IMR-90 (cell line): ENCODE measurements around the gene NFKBIA. TPM values are rescaled to one million over a fixed set of nuclear protein-coding genes. Genes with fewer than 3 reads are reported as not detected.

ENCODE experiments used
- ATAC-seq: fragments of 200-7000 bp; cut with Tn5 transposase; 2 replicates; pipeline ENCODE4 v1.9.1; 2020; ENCODE audit warnings: low read depth, mild to moderate bottlenecking, moderate library complexity
- BruUV-seq: library from RNA; stranded (reverse); fragments of 400-500 nt; replicated peaks from 2 replicates; lab custom pipeline; 2021; lab: Mats Ljungman, UMichigan
- CTCF ChIA-PET: fragments of 300-600 bp; formaldehyde crosslinking; extraction: SDS; loops from one replicate; lab custom pipeline; 2021; ENCODE audit warnings: antibody characterized with exemption; lab: Yijun Ruan, JAX
- POLR2A ChIA-PET: fragments of 300-600 bp; sonication (Branson Sonifier 250); formaldehyde crosslinking; loops from one replicate; lab custom pipeline; 2022; ENCODE audit warnings: antibody characterized with exemption; ENCODE audit not compliant: unreplicated experiment; lab: Charles Lee
- DNase-seq: peaks from one replicate; pipeline ENCODE4 v3.0.0; 2013
- H2AFZ ChIP-seq: replicated peaks from 2 replicates; pipeline ENCODE3; 2013; ENCODE audit warnings: low read length, mild to moderate bottlenecking; ENCODE audit not compliant: poor library complexity
- H2AK5ac ChIP-seq: 2 replicates; pipeline ENCODE4 v1.6.1; 2013; ENCODE audit warnings: low read depth, low read length, inconsistent platforms
- H2AK9ac ChIP-seq: replicated peaks from 2 replicates; pipeline ENCODE3; 2013; ENCODE audit warnings: mild to moderate bottlenecking, low read depth, low read length, moderate library complexity; ENCODE audit not compliant: poor library complexity
- H2BK120ac ChIP-seq: 2 replicates; pipeline ENCODE4 v1.6.1; 2013; ENCODE audit warnings: low read depth, low read length, inconsistent platforms
- H2BK15ac ChIP-seq: 3 replicates; pipeline ENCODE4 v1.6.1; 2013; ENCODE audit warnings: low read depth, low read length, inconsistent platforms
- H2BK20ac ChIP-seq: 2 replicates; pipeline ENCODE4 v1.6.1; 2013; ENCODE audit warnings: low read depth, mild to moderate bottlenecking, inconsistent platforms, low read length, moderate library complexity
- H2BK5ac ChIP-seq: 2 replicates; pipeline ENCODE4 v1.6.1; 2013; ENCODE audit warnings: mild to moderate bottlenecking, low read depth, low read length, inconsistent platforms; ENCODE audit not compliant: poor library complexity, severe bottlenecking
- H3K14ac ChIP-seq: replicated peaks from 2 replicates; pipeline ENCODE4 v1.6.1; 2013; ENCODE audit warnings: low read depth, low read length, inconsistent platforms
- H3K18ac ChIP-seq: 2 replicates; pipeline ENCODE4 v1.6.1; 2013; ENCODE audit warnings: low read depth, low read length, control low read depth
- H3K23ac ChIP-seq: 2 replicates; pipeline ENCODE4 v1.6.1; 2013; ENCODE audit warnings: low read depth, low read length, inconsistent platforms
- H3K27ac ChIP-seq: 2 replicates; pipeline ENCODE4 v1.5.1; 2013; ENCODE audit warnings: mild to moderate bottlenecking, control low read depth, low read length; ENCODE audit not compliant: insufficient read depth
- H3K27me3 ChIP-seq: 2 replicates; pipeline ENCODE4 v1.6.1; 2013; ENCODE audit warnings: low read length; ENCODE audit not compliant: control insufficient read depth, insufficient read depth
- H3K36me3 ChIP-seq: 2 replicates; pipeline ENCODE4 v1.6.1; 2013; ENCODE audit warnings: low read length, mixed read lengths; ENCODE audit not compliant: control insufficient read depth, insufficient read depth
- H3K4ac ChIP-seq: 2 replicates; pipeline ENCODE4 v1.6.1; 2013; ENCODE audit warnings: low read depth, low read length, inconsistent platforms
- H3K4me1 ChIP-seq: 2 replicates; pipeline ENCODE4 v1.6.1; 2013; ENCODE audit warnings: low read length, mixed read lengths; ENCODE audit not compliant: control insufficient read depth, insufficient read depth
- H3K4me2 ChIP-seq: 2 replicates; pipeline ENCODE4 v1.6.1; 2013; ENCODE audit warnings: low read depth, mild to moderate bottlenecking, control low read depth, low read length, moderate library complexity
- H3K4me3 ChIP-seq: 2 replicates; pipeline ENCODE4 v1.5.1; 2013; ENCODE audit warnings: low read depth, mild to moderate bottlenecking, control low read depth, low read length, moderate library complexity; ENCODE audit not compliant: insufficient read depth
- H3K56ac ChIP-seq: 2 replicates; pipeline ENCODE4 v1.6.1; 2013; ENCODE audit warnings: low read length, inconsistent platforms; ENCODE audit not compliant: insufficient read depth; ENCODE audit errors: extremely low read depth
- H3K79me1 ChIP-seq, 2 experiments: 2 replicates each; pipeline ENCODE4 v1.6.1; 2013; ENCODE audit warnings: low read length in 2 of 2, inconsistent platforms in 1 of 2, low read depth in 1 of 2
- H3K9ac ChIP-seq: 2 replicates; pipeline ENCODE4 v1.6.1; 2013; ENCODE audit warnings: low read depth, low read length, control low read depth
- H3K9me1 ChIP-seq: 2 replicates; pipeline ENCODE4 v1.6.1; 2013; ENCODE audit warnings: low read length, inconsistent platforms; ENCODE audit not compliant: insufficient read depth
- H3K9me3 ChIP-seq: 2 replicates; pipeline ENCODE4 v1.6.1; 2013; ENCODE audit warnings: low read length; ENCODE audit not compliant: control insufficient read depth, insufficient read depth
- H4K20me1 ChIP-seq: 2 replicates; pipeline ENCODE4 v1.6.1; 2013; ENCODE audit warnings: low read length, inconsistent platforms; ENCODE audit not compliant: insufficient read depth
- H4K5ac ChIP-seq: 2 replicates; pipeline ENCODE4 v1.6.1; 2013; ENCODE audit warnings: mild to moderate bottlenecking, low read depth, low read length, control low read depth
- H4K8ac ChIP-seq, 2 experiments: 2 replicates each; pipeline ENCODE4 v1.6.1; 2013; ENCODE audit warnings: low read depth in 2 of 2, low read length in 2 of 2, control low read depth in 1 of 2, inconsistent platforms in 1 of 2
- H4K91ac ChIP-seq: 2 replicates; pipeline ENCODE4 v1.6.1; 2013; ENCODE audit warnings: low read depth, low read length, inconsistent platforms; ENCODE audit not compliant: insufficient read depth
- NFE2L2 ChIP-seq: fragments of 150-350 bp; IDR thresholded peaks from 2 replicates; pipeline ENCODE4 v1.6.1; 2016; ENCODE audit warnings: low read depth, mild to moderate bottlenecking, low read length
- WGBS, 2 experiments: methylation state at CpG; one replicate each; pipeline versions ENCODE4 v1.1.5 to v1.1.7; 2013; ENCODE audit warnings: missing lambda C conversion rate in 2 of 2; ENCODE audit not compliant: insufficient read length in 1 of 2; ENCODE audit errors: extremely low coverage in 2 of 2; 5-methylcytosine and 5-hydroxymethylcytosine counted together
- dilution Hi-C: fragments of 300-500 bp; cut with HindIII; formaldehyde crosslinking; loops from one replicate; pipeline ENCODE4 v1.14.3; 2018; ENCODE audit warnings: low sequenced_read_pairs; ENCODE audit not compliant: unreplicated experiment
- in situ Hi-C: fragments of 300-500 bp; cut with MboI; formaldehyde crosslinking; loops from 3 replicates; pipeline ENCODE4 v1.14.3; 2019; ENCODE audit warnings: low sequenced_read_pairs, inconsistent platforms, mixed read lengths
- intact Hi-C: fragments of 100-400 bp; cut with micrococcal nuclease; formaldehyde crosslinking; loops from 2 replicates; pipeline ENCODE4 v1.10.0; 2022
- polyA plus RNA-seq, 3 experiments: library from polyadenylated mRNA; depleted of rRNA; stranded (reverse); fragments of >200 nt; gene quantifications; 2 replicates each; pipeline ENCODE4 v1.2.3, GENCODE V29; 2012; ENCODE audit warnings: low replicate concordance in 1 of 3
- total RNA-seq: library from RNA; depleted of rRNA; stranded (reverse); fragments of >200 nt; gene quantifications from 2 replicates; pipeline ENCODE4 v1.2.3, GENCODE V29; 2012

NFKBIA gene
- total and polyA plus RNA-seq, 2 of the 4 experiments (the other 2 are of a cell fraction) = 71.1 to 97.1 TPM

GRCh38 chr14:35405304-35405996 is 901 bp upstream of the NFKBIA start:
- Histone ChIP-seq H2AK9ac (peak overlapping the region; percentile 52), H4K20me1 (peaks cover 32% of the 10 kb centered on the region), H3K56ac (peak overlapping the region; percentile 68), H4K8ac (peak overlapping the region; percentile 52 to 70; a peak in 3 of 4 replicates), H3K27me3 (no peaks in the 10 kb centered on the region), H3K4me3 (peak overlapping the region; percentile 95), H3K18ac (peak overlapping the region; percentile 86; the same call in 1 of the 2 replicates), H2BK15ac (peak overlapping the region; percentile 31; the same call in 2 of the 3 replicates), H2BK5ac (peak overlapping the region; percentile 87), H2BK120ac (peak overlapping the region; percentile 39), H3K4me1 (peaks cover 15% of the 10 kb centered on the region), H3K36me3 (peaks cover 27% of the 10 kb centered on the region), H3K23ac (peak overlapping the region; percentile 89; the same call in 1 of the 2 replicates), H3K14ac (peak overlapping the region; percentile 90), H2AK5ac (peak overlapping the region; percentile 66), H3K79me1 (peaks cover 35 to 51% of the 10 kb centered on the region in 2 experiments), H2BK20ac (peak overlapping the region; percentile 84), H3K9me1 (peaks cover 17% of the 10 kb centered on the region), H3K9me3 (no peaks in the 10 kb centered on the region), H4K91ac (peak overlapping the region; percentile 78), H3K27ac (peak overlapping the region; percentile 90), H2AFZ (peak overlapping the region; percentile 83), H3K9ac (peak overlapping the region; percentile 90), H3K4ac (peak overlapping the region; percentile 53), H4K5ac (peak overlapping the region; percentile 90; the same call in 1 of the 2 replicates), H3K4me2 (peak overlapping the region; percentile 94)
- DNase-seq (no peak), ATAC-seq (no peak)
- no TSS peak for BruUV-seq
- TF ChIP-seq NFE2L2 = no peak
- dilution Hi-C loops = no loop called here
- in situ Hi-C loops = loop anchor here (5.0 to 25.0 kb wide), 3 partner anchors 111 to 743 kb away; partner anchors contain the start of gene PSMA6
- WGBS, 2 experiments = 75% methylated on average over 3 of the region's 14 CpGs; no CpG with 5 or more reads in 1 of the 2 experiments
- intact Hi-C loops = no loop called here
- ChIA-PET CTCF (interaction anchor here (0.8 to 1.6 kb wide), 4 partner anchors 8 to 191 kb away, joined by 3 to 5 read pairs (median 4); no protein-coding TSS in a partner anchor), POLR2A (interaction anchor here (0.6 to 1.2 kb wide), 3 partner anchors 83 to 144 kb away, joined by 3 to 6 read pairs (median 5); partner anchors contain the start of gene PSMA6)
